ENCODE data around the gene IL25.

GRCh38 chr14:23352506-23353432, 19.8 kb upstream of the IL25 start, which contains the start of gene SLC22A17:
- TF ChIP-seq CTCF (IDR thresholded peaks at IDR 0.05) (0 out of 2 replicates have a peak, but pooled peaks have one; percentile 7), POLR2AphosphoS5 (IDR thresholded peaks at IDR 0.05; ENCODE audit: low read depth, low read length) (no peak), SIN3A (IDR thresholded peaks at IDR 0.05; ENCODE audit: borderline replicate concordance, insufficient read depth, low read depth, low read length) (no peak), TCF7L2 (IDR thresholded peaks at IDR 0.05; ENCODE audit: low read depth, low read length) (no peak)
- TF ChIP-seq, protein P1, sequence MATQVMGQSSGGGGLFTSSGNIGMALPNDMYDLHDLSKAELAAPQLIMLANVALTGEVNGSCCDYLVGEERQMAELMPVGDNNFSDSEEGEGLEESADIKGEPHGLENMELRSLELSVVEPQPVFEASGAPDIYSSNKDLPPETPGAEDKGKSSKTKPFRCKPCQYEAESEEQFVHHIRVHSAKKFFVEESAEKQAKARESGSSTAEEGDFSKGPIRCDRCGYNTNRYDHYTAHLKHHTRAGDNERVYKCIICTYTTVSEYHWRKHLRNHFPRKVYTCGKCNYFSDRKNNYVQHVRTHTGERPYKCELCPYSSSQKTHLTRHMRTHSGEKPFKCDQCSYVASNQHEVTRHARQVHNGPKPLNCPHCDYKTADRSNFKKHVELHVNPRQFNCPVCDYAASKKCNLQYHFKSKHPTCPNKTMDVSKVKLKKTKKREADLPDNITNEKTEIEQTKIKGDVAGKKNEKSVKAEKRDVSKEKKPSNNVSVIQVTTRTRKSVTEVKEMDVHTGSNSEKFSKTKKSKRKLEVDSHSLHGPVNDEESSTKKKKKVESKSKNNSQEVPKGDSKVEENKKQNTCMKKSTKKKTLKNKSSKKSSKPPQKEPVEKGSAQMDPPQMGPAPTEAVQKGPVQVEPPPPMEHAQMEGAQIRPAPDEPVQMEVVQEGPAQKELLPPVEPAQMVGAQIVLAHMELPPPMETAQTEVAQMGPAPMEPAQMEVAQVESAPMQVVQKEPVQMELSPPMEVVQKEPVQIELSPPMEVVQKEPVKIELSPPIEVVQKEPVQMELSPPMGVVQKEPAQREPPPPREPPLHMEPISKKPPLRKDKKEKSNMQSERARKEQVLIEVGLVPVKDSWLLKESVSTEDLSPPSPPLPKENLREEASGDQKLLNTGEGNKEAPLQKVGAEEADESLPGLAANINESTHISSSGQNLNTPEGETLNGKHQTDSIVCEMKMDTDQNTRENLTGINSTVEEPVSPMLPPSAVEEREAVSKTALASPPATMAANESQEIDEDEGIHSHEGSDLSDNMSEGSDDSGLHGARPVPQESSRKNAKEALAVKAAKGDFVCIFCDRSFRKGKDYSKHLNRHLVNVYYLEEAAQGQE (IDR thresholded peaks at IDR 0.05; ENCODE audit: insufficient read depth in 1 of 2, low read depth in 2 of 2, low read length in 1 of 2): no peak
